ENCODE measurements around the gene ABCC1. TPM values are rescaled to one million over a fixed set of nuclear protein-coding genes. Genes with fewer than 3 reads are reported as not detected.
"Not testable (repeated sequence)": the region's sequence is repeated elsewhere in the genome, so short reads cannot be mapped to it uniquely, and the experiment has no call there.

The ABCC1 gene
- total and polyA plus RNA-seq, 9 donors, result 3.0 to 8.5 (median 5.7) TPM

DNA sequence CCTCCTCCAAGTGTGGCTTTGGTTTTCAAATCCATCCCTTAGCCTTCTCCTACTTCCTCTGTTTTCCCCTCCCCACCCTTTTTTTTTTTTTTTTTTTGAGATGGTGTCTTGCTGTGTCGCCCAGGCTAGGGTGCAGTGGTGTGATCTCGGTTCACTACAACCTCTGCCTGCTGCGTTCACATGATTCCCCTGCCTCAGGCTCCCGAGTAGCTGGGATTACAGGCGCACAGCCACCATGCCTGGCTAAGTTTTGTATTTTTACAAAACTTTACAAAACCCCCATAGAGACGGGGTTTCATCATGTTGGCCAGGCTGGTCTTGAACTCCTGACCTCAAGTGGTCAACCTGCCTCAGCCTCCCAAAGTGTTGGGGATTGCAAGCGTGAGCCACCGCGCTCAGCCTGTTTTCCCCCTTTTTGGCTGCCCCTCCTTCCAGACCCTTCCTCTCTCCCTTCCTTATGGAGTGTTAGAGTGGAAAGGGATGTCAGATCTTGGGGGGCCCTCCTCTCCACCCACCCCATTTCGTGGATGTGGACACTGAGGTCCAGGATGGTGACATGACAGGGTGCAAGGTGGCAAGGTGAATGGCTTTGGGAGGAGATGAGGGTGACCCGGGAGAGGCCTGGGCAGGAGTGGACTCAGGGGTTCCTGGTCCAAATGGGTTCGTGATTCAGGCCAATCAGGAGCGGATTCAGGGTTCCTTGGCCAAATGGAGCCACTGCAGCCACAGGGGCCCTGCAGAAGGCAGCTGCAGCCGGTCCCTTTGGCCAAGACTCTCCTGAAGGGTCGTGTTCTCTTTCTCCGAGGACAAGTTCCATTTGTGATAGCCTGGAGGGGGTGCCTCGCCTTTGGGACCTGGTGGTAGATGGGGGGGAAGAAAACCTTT, 4.8 kb downstream of the ABCC1 start:
- Histone ChIP-seq H3K27ac (ENCODE audit: low read length) (no peak overlapping the region), H3K9me3 (replicated peaks; ENCODE audit: control insufficient read depth, low read depth, low read length) (no peaks in the 10 kb centered on the region), H3K36me3 (ENCODE audit: control insufficient read depth, insufficient read depth, low read length) (no peaks in the 10 kb centered on the region), H3K4me3 (ENCODE audit: low read length) (no peak overlapping the region), H3K4me1 (ENCODE audit: control insufficient read depth, insufficient read depth, low read length) (peaks cover 12% of the 10 kb centered on the region), H3K27me3 (ENCODE audit: control insufficient read depth, insufficient read depth, low read length) (peaks cover 2% of the 10 kb centered on the region)
- no peak for DNase-seq
- 75% methylated on average over 7 of the region's 17 CpGs for WGBS (ENCODE audit: insufficient coverage)

DNA sequence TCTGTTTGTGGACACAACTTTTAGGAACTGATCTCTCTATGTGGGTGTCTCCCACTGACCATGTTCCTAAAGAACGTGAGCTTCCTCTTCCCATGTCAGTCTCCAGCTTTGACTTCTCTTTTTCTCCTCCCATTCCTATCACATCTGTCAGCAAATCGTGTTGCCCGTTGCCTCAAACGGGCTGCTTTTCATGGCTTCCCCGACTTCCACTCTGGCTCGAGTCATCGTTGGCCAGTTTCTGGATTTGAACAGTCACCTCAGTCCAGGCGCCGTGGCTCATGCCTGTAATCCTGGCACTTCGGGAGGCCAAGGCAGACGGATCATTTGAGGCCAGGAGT, 5.4 kb downstream of the ABCC1 start:
- Histone ChIP-seq H3K27me3 (ENCODE audit: control insufficient read depth, insufficient read depth, low read length) (peaks cover 2% of the 10 kb centered on the region), H3K27ac (ENCODE audit: low read length) (no peak overlapping the region), H3K36me3 (ENCODE audit: control insufficient read depth, insufficient read depth, low read length) (no peaks in the 10 kb centered on the region), H3K9me3 (replicated peaks; ENCODE audit: control insufficient read depth, low read depth, low read length) (no peaks in the 10 kb centered on the region), H3K4me1 (ENCODE audit: control insufficient read depth, insufficient read depth, low read length) (peaks cover 11% of the 10 kb centered on the region), H3K4me3 (ENCODE audit: low read length) (no peak overlapping the region)
- 80% methylated on average over 11 of the region's 11 CpGs for WGBS (ENCODE audit: insufficient coverage)
- peak; percentile 50 for DNase-seq

DNA sequence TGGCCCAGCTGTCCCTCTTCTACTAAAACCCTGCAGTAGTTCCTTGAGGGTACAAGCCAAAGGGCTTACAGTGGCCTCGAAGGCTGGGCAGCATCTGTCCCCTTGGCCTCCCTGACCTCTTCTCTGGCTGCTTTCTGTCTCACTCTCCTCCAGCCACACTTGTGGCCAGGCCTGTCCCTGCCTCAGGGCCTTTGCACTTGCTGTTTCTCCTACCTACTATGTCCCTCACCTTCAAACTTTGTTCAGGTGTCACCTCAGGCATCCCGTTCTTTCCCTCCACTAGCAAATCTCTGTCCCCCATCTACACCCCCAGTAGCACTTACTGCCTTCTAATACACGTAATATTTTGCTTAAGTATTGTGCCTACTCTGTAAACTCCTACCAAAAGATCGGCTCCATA, 6.0 kb downstream of the ABCC1 start:
- no peaks in the 10 kb centered on the region for H3K36me3 ChIP-seq (ENCODE audit: control insufficient read depth, insufficient read depth, low read length)
- no peak overlapping the region for H3K27ac ChIP-seq (ENCODE audit: low read length)
- no peaks in the 10 kb centered on the region for H3K27me3 ChIP-seq (ENCODE audit: control insufficient read depth, insufficient read depth, low read length)
- H3K4me1 ChIP-seq (ENCODE audit: control insufficient read depth, insufficient read depth, low read length), result peaks cover 4% of the 10 kb centered on the region
- no peak for DNase-seq
- H3K4me3 ChIP-seq (ENCODE audit: low read length), result no peak overlapping the region
- no peaks in the 10 kb centered on the region for H3K9me3 ChIP-seq (replicated peaks; ENCODE audit: control insufficient read depth, low read depth, low read length)
- 88% methylated on average over 2 of the region's 4 CpGs for WGBS (ENCODE audit: insufficient coverage)

DNA sequence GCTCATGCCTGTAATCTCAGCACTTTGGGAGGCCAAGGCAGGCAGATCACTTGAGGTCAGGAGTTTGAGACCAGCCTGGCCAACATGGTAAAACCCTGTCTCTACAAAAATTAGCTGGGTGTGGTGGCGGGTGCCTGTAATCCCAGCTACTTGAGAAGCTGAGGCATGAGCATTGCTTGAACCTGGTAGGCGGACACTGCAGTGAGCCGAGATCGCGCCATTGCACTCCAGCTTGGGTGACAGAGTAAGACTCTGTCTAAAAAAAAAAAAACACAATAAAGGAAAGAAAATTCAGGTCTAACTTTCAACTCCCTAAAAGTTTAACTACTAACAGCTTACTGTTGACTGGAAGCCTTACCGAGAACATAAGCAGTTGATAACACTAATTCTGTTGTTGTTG, 6.7 kb downstream of the ABCC1 start:
- H3K27me3 ChIP-seq (ENCODE audit: control insufficient read depth, insufficient read depth, low read length); H3K27ac ChIP-seq (ENCODE audit: low read length); H3K36me3 ChIP-seq (ENCODE audit: control insufficient read depth, insufficient read depth, low read length); H3K9me3 ChIP-seq (replicated peaks; ENCODE audit: control insufficient read depth, low read depth, low read length); H3K4me1 ChIP-seq (ENCODE audit: control insufficient read depth, insufficient read depth, low read length); DNase-seq; H3K4me3 ChIP-seq (ENCODE audit: low read length): not testable (repeated sequence)
- WGBS (ENCODE audit: insufficient coverage), result 100% methylated on average over 1 of the region's 6 CpGs

DNA sequence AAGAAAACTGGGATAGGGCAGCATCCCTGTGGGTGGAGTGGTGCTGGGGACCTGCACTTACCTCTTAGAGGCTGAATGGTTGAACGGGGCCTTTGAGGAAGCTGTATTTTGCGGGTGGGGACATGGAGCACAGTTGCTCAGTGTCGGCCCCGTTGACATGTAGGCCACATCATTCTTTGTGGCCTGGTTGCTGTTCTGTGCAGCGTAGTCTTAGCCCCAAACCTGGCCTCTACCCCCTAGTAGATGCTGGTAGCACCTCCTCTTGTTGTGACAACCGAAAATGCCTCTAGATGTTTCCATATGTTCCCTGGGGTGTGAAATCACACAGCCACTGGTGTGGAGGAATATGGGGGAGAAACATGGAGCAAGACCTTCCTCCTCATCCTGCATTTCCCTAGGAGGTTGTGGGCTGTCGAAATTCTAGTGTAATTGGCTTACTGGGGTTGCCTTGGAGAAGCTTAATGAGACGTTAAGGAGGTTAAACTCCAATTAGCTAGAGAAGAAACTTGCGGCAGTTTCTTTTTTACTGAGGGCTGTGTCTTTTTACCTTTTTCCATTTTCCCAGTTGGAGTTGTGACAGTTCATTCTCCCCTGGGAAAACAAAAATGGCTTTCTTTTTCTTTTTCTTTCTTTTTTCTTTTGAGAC, 9.4 kb downstream of the ABCC1 start:
- Histone ChIP-seq H3K4me1 (ENCODE audit: control insufficient read depth, insufficient read depth, low read length) (no peaks in the 10 kb centered on the region), H3K27me3 (ENCODE audit: control insufficient read depth, insufficient read depth, low read length) (no peaks in the 10 kb centered on the region), H3K4me3 (ENCODE audit: low read length) (no peak overlapping the region), H3K27ac (ENCODE audit: low read length) (no peak overlapping the region), H3K36me3 (ENCODE audit: control insufficient read depth, insufficient read depth, low read length) (no peaks in the 10 kb centered on the region), H3K9me3 (replicated peaks; ENCODE audit: control insufficient read depth, low read depth, low read length) (no peaks in the 10 kb centered on the region)
- 80% methylated on average over 3 of the region's 9 CpGs for WGBS (ENCODE audit: insufficient coverage)
- DNase-seq, result no peak

DNA sequence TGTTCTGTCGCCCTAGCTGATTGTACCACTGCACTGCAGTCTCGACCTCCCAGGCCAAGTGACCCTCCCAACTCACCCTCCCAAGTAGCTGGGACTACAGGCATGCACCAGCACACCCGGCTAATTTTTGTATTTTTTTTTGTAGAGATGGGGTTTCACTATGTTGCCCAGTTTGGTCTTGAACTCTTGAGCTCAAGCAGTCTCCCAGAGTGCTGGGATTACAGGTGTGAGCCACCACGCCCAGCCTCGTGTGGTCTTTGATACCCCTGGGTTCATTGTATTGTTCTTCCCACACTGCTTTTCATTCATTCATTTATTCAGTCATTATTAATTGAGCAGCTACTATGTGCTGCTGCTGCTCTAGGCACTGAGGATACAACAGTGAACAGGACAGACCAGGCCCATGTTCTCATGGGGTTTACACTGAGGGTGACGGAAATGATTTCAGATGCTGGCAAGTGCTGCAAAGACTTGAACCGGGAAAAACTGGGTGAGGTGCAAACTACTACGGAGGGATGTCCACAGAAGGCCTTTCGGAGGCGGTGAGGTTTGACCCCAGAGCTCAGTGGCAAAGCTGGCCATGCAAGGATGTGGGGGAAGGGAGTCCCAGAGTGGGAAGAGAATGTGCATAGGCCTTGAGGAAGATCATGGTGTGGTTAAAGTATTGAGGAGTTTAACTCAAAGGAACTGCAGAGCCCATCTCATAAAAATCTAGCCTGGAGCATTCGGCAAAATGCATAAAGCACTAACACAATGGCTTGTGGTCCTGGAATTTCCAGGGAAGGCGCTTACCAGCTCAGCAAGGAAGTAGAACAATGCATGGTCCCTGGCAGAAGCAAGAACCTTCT, 10.9 kb downstream of the ABCC1 start:
- no peak overlapping the region for H3K4me3 ChIP-seq (ENCODE audit: low read length)
- no peaks in the 10 kb centered on the region for H3K27me3 ChIP-seq (ENCODE audit: control insufficient read depth, insufficient read depth, low read length)
- no peaks in the 10 kb centered on the region for H3K4me1 ChIP-seq (ENCODE audit: control insufficient read depth, insufficient read depth, low read length)
- 90% methylated on average over 7 of the region's 12 CpGs for WGBS (ENCODE audit: insufficient coverage)
- no peaks in the 10 kb centered on the region for H3K36me3 ChIP-seq (ENCODE audit: control insufficient read depth, insufficient read depth, low read length)
- no peaks in the 10 kb centered on the region for H3K9me3 ChIP-seq (replicated peaks; ENCODE audit: control insufficient read depth, low read depth, low read length)
- H3K27ac ChIP-seq (ENCODE audit: low read length), result peak overlapping the region; percentile 20
- no peak for DNase-seq

DNA sequence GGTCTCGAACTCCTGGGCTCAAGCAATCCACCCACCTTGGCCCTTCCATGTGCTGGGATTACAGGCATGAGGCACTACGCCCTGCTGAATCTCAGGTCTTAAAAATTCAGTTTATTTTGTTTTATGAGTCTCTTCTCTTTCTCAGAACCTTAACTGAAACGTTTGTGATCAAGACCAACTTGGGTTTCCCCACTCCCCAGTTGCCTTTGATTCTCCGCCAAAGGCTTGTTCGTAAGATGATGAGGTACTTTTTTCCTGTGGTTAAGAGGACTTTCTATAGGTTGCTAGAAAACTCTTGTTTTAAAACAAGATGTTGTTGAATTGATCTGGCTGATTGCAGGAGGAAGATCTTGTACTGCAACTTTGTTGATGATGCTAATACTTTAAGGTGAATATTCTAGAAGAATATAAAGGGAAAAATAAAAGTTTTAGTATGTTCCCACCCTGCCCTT, 11.7 kb downstream of the ABCC1 start:
- Histone ChIP-seq H3K4me3 (ENCODE audit: low read length) (no peak overlapping the region), H3K9me3 (replicated peaks; ENCODE audit: control insufficient read depth, low read depth, low read length) (no peaks in the 10 kb centered on the region), H3K27me3 (ENCODE audit: control insufficient read depth, insufficient read depth, low read length) (no peaks in the 10 kb centered on the region), H3K27ac (ENCODE audit: low read length) (peak overlapping the region; percentile 6), H3K4me1 (ENCODE audit: control insufficient read depth, insufficient read depth, low read length) (no peaks in the 10 kb centered on the region), H3K36me3 (ENCODE audit: control insufficient read depth, insufficient read depth, low read length) (no peaks in the 10 kb centered on the region)
- DNase-seq, result peak; percentile 20
- no CpG with 5 or more reads among the region's 5 CpGs for WGBS (ENCODE audit: insufficient coverage)

DNA sequence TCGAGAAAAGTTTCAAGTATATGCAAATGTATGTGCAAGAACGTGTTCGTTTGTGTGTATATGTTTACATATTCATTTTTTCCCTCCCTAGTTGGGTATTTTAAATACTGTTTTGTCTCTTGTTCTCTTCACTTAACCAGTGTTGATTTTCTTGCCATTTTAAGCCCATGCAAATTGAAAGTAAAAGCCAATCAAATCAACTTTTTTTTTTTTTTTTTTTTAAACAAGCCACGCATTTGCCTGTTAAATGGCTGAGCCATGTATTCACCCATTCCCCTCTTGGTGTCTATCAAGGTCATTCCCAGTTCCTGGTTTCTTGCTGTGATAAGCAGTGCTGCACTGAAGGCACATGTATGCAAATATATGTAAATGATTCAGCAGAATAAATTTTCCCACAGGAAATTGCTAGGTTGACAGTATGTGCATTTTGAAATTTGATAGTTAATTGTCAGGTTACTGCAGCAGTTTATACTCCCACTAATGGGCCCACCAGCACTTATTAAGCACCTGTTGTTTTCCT, 12.2 kb downstream of the ABCC1 start:
- no CpG with 5 or more reads among the region's 4 CpGs for WGBS (ENCODE audit: insufficient coverage)
- Histone ChIP-seq H3K4me3 (ENCODE audit: low read length) (no peak overlapping the region), H3K27me3 (ENCODE audit: control insufficient read depth, insufficient read depth, low read length) (no peaks in the 10 kb centered on the region), H3K4me1 (ENCODE audit: control insufficient read depth, insufficient read depth, low read length) (no peaks in the 10 kb centered on the region), H3K9me3 (replicated peaks; ENCODE audit: control insufficient read depth, low read depth, low read length) (no peaks in the 10 kb centered on the region), H3K27ac (ENCODE audit: low read length) (no peak overlapping the region), H3K36me3 (ENCODE audit: control insufficient read depth, insufficient read depth, low read length) (no peaks in the 10 kb centered on the region)
- no peak for DNase-seq

DNA sequence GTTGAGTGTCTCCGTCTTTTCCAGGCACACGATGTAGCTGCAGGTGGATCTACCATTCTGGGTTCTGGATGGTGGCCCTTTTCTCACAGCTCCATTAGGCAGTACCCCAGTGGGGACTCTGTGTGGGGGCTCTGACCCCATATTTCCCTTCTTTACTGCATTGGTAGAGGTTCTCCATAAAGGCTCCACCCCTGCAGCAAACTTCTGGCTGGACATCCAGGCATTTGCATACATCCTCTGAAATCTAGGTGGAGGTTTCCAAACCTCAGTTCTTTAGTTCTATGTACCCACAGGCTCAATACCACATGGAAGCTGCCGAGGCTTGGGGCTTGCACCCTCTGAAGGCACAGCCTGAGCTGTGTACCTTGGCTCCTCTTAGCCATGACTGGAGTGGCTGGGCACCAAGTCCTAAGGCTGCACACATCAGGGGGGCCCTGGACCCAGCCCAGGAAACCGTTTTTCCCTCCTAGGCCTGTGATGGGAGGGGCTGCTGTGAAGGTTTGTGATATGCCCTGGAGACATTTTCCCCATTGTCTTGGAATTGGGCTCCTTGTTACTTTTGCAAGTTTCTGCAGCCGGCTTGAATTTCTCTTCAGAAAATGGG, 14.0 kb downstream of the ABCC1 start:
- WGBS (ENCODE audit: insufficient coverage), result 95% methylated on average over 3 of the region's 5 CpGs
- no peaks in the 10 kb centered on the region for H3K4me1 ChIP-seq (ENCODE audit: control insufficient read depth, insufficient read depth, low read length)

More for the DNA sequence above, 14.0 kb downstream of the ABCC1 start:
- Histone ChIP-seq H3K27ac (ENCODE audit: low read length) (no peak overlapping the region), H3K36me3 (ENCODE audit: control insufficient read depth, insufficient read depth, low read length) (no peaks in the 10 kb centered on the region), H3K27me3 (ENCODE audit: control insufficient read depth, insufficient read depth, low read length) (no peaks in the 10 kb centered on the region), H3K4me3 (ENCODE audit: low read length) (no peak overlapping the region), H3K9me3 (replicated peaks; ENCODE audit: control insufficient read depth, low read depth, low read length) (no peaks in the 10 kb centered on the region)
- DNase-seq, result no peak

Data from muscle of leg (tissue), 11 donors.